GM18873 (cell line): ENCODE measurements around the gene ADGRE2.
"Not testable (repeated sequence)": the region's sequence is repeated elsewhere in the genome, so short reads cannot be mapped to it uniquely, and the experiment has no call there.

Experiments used
- ATAC-seq: cut with Tn5 transposase; IDR thresholded peaks from one replicate; pipeline ENCODE4 v1.9.1; 2021; ENCODE audit warnings: mild to moderate bottlenecking, moderate library complexity, moderate number of reproducible peaks; ENCODE audit not compliant: unreplicated experiment, low FRiP score

Gene ADGRE2

DNA sequence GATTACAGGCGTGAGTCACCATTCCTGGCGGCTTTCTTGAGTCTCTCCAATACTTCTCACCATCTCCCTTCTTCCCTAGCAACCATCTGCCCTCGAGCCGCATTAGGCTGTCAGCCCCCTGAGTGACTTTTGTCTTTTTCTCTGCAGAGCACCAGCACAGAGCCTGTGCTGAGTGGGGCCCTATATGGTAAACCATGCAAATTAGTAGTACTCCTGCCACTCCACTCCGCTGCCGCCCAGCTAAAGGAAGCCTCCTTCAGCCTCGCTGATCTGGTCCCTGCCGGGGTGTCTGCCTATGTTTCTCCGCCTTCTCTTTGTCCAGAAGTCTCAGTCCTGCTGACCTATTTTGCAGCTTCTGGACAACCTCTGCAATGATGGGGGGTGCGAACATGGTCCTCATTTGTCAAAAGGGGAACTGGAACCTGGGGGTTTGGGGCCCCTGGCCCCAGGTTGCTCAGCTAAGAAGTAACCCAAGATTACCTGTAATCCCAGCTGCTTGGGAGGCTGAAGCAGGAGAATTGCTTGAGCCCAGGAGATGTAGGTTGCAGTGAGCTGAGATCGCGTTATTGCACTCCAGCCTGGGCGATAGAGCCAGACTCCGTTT, 2.4 kb upstream of the ADGRE2 start:
- ATAC-seq, result not testable (repeated sequence)

DNA sequence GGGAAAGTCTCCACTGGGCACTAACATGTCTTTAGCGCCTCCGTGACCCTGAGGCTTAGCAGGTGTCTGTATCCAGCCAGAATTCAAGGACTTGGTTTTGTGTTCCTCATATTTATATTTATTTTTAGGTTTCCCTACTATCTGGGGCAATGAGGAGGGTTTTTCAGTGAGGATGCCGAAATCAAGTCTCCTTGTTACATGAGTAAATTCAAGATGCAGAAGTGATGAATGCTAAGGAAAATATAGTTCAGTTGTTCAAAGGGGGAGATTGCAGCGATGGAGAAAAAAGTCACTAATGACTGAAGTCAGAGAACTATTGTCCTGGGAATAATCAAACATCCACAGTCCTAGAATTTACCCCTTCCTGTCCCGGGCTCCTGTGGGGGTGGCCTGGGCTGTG, 791 bp upstream of the ADGRE2 start:
- ATAC-seq, result no peak

- ATAC-seq, result not testable (repeated sequence)
These were observed 715 bp downstream of the ADGRE2 start for GRCh38 chr19:14777645-14778044.

- no peak for ATAC-seq
These were observed 2.3 kb downstream of the ADGRE2 start for GRCh38 chr19:14775869-14776586.

- not testable (repeated sequence) for ATAC-seq
These were observed 3.0 kb downstream of the ADGRE2 start for GRCh38 chr19:14775326-14775725.

DNA sequence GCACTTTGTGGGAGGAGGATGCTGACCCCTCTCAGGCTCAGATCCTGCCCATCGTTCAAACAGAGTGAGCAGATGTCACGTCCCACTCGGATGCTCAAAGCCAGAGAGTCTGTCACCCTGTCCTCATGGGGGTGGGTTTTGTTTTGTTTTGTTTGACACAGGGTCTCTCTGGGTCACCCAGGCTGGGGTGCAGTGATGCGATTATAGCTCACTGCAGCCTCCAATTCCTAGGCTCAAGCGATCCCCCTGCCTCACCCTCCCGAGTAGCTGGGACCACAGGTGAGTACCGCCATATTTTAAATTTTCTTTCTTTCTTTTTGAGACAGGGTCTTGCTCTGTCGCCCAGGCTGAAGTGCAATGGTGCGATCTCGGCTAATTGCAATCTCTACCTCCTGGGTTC, 4.0 kb downstream of the ADGRE2 start:
- ATAC-seq, result no peak

- ATAC-seq, result not testable (repeated sequence)
These were observed 4.6 kb downstream of the ADGRE2 start for GRCh38 chr19:14773722-14774121.

GRCh38 chr19:14772995-14773394, 5.4 kb downstream of the ADGRE2 start:
- ATAC-seq, result no peak

DNA sequence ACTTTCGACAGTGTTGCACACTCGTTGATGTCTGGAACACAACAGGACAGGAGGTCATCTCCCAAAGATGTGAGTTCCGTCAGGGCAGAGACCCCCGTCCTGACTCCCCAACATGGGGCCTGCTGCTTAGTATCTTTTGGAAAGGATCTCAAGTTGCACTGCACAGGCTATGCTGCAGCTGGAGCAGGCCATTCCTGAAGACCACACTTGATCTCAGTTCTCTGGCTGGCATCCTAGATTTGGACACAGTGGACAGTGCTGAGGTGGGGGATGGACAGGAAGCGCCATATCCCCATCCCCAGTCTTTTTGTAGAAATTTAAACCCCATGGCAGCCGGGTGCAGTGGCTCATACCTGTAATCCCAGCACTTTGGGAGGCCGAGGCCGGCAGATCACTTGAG, 5.9 kb downstream of the ADGRE2 start:
- no peak for ATAC-seq

DNA sequence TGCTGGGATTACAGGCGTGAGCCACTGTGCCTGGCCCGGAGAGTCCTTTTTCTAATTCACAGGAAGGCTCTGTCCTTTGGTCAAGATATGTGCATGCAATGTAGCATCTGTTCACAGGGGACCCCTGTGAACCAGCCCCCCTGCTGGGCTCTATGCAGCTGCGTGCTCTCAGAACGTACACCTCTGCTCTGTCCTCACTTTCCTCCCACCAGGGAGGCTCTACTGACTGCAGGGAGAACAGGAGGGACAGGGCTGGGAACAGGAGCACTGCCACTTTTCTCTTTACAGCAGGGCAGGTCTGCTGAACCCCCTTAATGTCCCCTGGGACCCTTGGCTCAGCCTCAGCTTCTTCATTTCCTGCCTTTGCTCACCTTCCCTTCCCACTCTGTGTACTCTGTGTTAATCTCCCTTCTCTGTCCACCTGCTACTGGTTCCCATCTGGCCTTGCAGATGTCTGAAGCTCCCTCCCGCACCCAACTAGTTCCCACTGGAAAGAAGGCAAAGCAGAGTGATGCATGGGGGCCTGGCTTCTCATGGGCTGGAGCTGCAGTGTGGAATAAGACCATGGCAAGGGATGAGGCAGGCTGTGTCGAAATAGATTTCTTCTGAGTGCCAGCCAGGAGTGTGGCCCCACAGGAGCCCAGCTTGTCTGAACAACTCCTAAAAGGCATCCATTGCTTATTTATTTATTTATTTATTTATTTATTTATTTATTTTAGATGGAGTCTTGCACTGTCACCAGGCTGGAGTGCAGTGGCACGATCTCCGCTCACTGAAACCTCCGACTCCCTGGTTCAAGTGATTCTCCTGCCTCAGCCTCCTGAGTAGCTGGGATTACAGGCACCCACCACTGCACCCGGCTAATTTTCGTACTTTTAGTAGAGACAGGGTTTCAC, 7.2 kb downstream of the ADGRE2 start:
- no peak for ATAC-seq

GRCh38 chr19:14770136-14770535, 8.2 kb downstream of the ADGRE2 start:
- no peak for ATAC-seq

- no peak for ATAC-seq
These were observed 9.2 kb downstream of the ADGRE2 start for GRCh38 chr19:14769201-14769600.

- ATAC-seq, result no peak
These were observed 10.4 kb downstream of the ADGRE2 start for GRCh38 chr19:14768001-14768400.

- no peak for ATAC-seq
These were observed 10.8 kb downstream of the ADGRE2 start for GRCh38 chr19:14767466-14767971.

GRCh38 chr19:14765841-14766240, 12.5 kb downstream of the ADGRE2 start:
- ATAC-seq, result not testable (repeated sequence)

DNA sequence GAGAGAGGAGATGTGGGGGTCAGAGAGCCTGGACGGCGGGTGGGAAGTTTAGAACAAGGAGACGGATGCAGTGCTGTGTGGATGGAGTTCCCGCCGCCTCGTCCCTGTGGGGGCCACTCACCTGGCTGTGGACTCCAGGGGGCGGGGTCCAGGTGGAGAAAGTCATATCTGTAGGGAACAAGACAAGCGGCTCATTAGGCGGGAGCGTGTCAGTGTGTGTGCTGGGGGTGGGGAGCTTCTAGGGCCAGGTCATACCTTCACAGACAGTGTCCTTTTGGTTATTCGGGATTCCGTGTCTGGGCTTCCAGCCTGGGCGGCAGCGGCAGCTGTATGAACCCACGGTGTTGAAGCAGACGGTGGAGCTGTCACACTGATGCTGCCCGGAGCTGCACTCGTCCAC, 13.0 kb downstream of the ADGRE2 start:
- ATAC-seq, result not testable (repeated sequence)

GRCh38 chr19:14764401-14764800, 14.0 kb downstream of the ADGRE2 start:
- no peak for ATAC-seq

DNA sequence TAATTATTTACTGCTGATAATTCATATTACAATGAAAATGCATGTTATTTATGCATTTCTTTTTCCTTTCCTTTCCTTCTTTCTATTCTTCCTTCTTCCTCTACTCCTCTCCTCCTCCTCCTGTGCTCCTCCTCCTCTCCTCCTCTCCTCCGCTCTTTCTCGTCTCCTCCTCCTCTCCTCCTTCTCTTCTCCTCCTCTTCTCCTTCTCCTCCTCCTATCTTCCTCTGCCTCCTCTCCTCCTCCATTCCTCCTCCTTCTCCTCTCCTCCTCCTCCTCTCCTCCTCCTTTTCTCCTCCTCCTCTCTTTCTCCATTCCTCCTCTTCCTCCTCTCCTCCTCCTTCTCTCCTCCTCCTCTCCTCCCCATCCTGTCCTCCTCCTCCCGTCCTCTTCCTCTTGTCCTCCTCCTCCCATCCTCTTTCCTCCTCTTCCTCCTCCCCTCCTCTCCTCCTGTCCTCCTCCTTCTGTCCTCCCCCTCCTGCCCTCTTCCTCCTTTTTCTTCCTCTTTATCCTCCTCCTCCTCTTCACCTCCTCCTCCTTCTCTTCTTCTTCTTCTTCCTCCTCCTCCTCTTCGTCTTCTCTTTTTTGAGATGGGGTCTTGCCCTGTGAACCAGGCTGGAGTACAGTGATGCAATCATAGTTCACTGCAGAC, 14.7 kb downstream of the ADGRE2 start:
- ATAC-seq, result no peak

GRCh38 chr19:14762111-14762510, 16.2 kb downstream of the ADGRE2 start:
- ATAC-seq, result no peak

DNA sequence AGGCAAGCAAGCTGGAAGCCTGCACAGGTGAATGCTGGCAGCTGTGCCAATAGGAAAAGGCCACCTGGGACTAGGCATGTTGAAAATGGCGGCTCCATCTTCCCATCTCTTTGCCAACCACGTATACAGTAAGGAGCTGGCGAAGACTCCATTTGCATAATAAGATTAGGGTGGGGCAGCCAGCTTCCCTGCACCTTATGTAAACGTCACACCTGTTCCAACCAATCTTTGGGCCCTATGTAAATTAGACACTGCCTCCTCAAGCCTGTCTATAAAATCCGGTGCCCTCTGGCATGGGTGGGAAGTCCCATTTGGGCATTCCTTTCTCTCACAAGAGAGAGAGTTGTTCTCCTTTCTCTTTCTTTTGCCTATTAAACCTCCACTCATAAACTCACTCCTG, 16.8 kb downstream of the ADGRE2 start:
- ATAC-seq, result no peak

GRCh38 chr19:14758816-14759215, 19.5 kb downstream of the ADGRE2 start:
- no peak for ATAC-seq
